HepG2 (cell line): ENCODE results near the gene CERS4.

ENCODE experiments used
- BHLHE40 ChIP-seq: IDR thresholded peaks from 2 replicates; pipeline ENCODE4 v1.6.1; 2011; ENCODE audit warnings: low read length, improper control_type of control experiment
- CENPX ChIP-seq: sonication (generic); formaldehyde crosslinking; IDR thresholded peaks from 2 replicates; pipeline ENCODE4 v1.9.0; 2021; ENCODE audit warnings: mild to moderate bottlenecking, missing genetic modification reagents, moderate library complexity
- FOXJ3 ChIP-seq: sonication (generic); formaldehyde crosslinking; IDR thresholded peaks from 2 replicates; pipeline ENCODE4 v1.4.0; 2020; ENCODE audit warnings: missing genetic modification reagents, mild to moderate bottlenecking, borderline replicate concordance
- GABPA ChIP-seq, 2 experiments: IDR thresholded peaks; 2 replicates each; pipeline ENCODE4 v1.6.1; 2011 to 2016; ENCODE audit warnings: low read depth in 2 of 2, low read length in 1 of 2, missing biosample characterization in 1 of 2, missing genetic modification characterization in 1 of 2
- HMG20A ChIP-seq: IDR thresholded peaks from 2 replicates; pipeline ENCODE4 v1.6.1; 2016; ENCODE audit warnings: borderline replicate concordance
- HOXA3 ChIP-seq: sonication (generic); formaldehyde crosslinking; IDR thresholded peaks from 2 replicates; pipeline ENCODE4 v1.5.0; 2020; ENCODE audit warnings: missing genetic modification reagents
- KDM3A ChIP-seq: IDR thresholded peaks from 2 replicates; pipeline ENCODE4 v1.6.1; 2018; ENCODE audit warnings: low read depth, missing compliant biosample characterization
- NFIC ChIP-seq: IDR thresholded peaks from 2 replicates; pipeline ENCODE4 v1.6.1; 2012; ENCODE audit warnings: mild to moderate bottlenecking, low read length, inconsistent platforms
- SMC3 ChIP-seq: IDR thresholded peaks from 2 replicates; pipeline ENCODE4 v1.6.1; 2011; ENCODE audit warnings: low read length, improper control_type of control experiment
- SP1 ChIP-seq, 2 experiments: fragments of 450-650 bp in 1 of 2; sonication (generic) in 1 of 2; formaldehyde crosslinking in 1 of 2; IDR thresholded peaks; 2 replicates each; pipeline versions ENCODE4 v1.4.0 to v1.6.1; 2016 to 2020; ENCODE audit warnings: missing genetic modification reagents in 1 of 2
- ZMYM2 ChIP-seq: sonication (generic); formaldehyde crosslinking; IDR thresholded peaks from 2 replicates; pipeline ENCODE4 v1.8.0; 2022; ENCODE audit warnings: mild to moderate bottlenecking, missing genetic modification reagents
- TF ChIP-seq, protein P1 (sequence below): sonication (generic); formaldehyde crosslinking; IDR thresholded peaks from 2 replicates; pipeline ENCODE4 v1.5.0; 2020; ENCODE audit warnings: mild to moderate bottlenecking, missing genetic modification reagents, moderate library complexity
- TF ChIP-seq, protein P2 (sequence below): sonication (generic); formaldehyde crosslinking; IDR thresholded peaks from 2 replicates; pipeline ENCODE4 v1.8.0; 2022; ENCODE audit warnings: missing genetic modification reagents, mild to moderate bottlenecking, borderline replicate concordance
- TF ChIP-seq, protein P3 (sequence below): IDR thresholded peaks from 2 replicates; pipeline ENCODE4 v1.6.1; 2016; ENCODE audit warnings: low read depth, missing genetic modification reagents, missing compliant biosample characterization

DNA sequence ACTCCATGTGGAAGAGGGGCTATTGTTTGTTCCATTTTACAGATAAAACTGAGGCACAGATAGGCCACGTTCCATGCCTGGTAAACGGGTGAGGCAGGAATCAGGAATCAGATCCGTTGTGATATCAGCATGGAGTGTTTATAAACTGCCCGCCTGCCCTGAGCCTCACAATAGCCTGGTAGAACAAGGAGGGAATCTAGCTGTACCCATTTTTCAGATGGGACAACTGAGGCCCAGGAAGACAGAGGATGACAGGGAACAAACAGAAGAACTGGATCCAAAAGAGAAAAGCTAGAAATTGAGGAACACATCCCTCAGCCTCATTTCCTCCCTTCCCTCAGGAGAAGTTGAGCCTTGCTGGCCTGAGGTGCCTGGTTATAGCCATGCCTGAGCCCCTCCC is 32.5 kb downstream of the CERS4 start:
- TF ChIP-seq NFIC, result no peak
- TF ChIP-seq BHLHE40, result no peak
- no peak for TF ChIP-seq FOXJ3 (CRISPR knock-in tag)
- TF ChIP-seq GABPA (IDR thresholded peaks at IDR 0.05; ENCODE audit: low read depth, low read length), result no peak
- TF ChIP-seq GABPA (CRISPR knock-in tag; IDR thresholded peaks at IDR 0.05; ENCODE audit: low read depth), result no peak
- no peak for TF ChIP-seq SP1 (IDR thresholded peaks at IDR 0.05)
- TF ChIP-seq SP1 (CRISPR knock-in tag; IDR thresholded peaks at IDR 0.05), result no peak
- no peak for TF ChIP-seq CENPX
- TF ChIP-seq, protein P1, sequence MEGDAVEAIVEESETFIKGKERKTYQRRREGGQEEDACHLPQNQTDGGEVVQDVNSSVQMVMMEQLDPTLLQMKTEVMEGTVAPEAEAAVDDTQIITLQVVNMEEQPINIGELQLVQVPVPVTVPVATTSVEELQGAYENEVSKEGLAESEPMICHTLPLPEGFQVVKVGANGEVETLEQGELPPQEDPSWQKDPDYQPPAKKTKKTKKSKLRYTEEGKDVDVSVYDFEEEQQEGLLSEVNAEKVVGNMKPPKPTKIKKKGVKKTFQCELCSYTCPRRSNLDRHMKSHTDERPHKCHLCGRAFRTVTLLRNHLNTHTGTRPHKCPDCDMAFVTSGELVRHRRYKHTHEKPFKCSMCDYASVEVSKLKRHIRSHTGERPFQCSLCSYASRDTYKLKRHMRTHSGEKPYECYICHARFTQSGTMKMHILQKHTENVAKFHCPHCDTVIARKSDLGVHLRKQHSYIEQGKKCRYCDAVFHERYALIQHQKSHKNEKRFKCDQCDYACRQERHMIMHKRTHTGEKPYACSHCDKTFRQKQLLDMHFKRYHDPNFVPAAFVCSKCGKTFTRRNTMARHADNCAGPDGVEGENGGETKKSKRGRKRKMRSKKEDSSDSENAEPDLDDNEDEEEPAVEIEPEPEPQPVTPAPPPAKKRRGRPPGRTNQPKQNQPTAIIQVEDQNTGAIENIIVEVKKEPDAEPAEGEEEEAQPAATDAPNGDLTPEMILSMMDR, result no peak
- no peak for TF ChIP-seq SMC3
- no peak for TF ChIP-seq ZMYM2 (CRISPR knock-in tag)
- TF ChIP-seq HOXA3, result no peak
- TF ChIP-seq, protein P2, sequence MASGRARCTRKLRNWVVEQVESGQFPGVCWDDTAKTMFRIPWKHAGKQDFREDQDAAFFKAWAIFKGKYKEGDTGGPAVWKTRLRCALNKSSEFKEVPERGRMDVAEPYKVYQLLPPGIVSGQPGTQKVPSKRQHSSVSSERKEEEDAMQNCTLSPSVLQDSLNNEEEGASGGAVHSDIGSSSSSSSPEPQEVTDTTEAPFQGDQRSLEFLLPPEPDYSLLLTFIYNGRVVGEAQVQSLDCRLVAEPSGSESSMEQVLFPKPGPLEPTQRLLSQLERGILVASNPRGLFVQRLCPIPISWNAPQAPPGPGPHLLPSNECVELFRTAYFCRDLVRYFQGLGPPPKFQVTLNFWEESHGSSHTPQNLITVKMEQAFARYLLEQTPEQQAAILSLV (CRISPR knock-in tag), result no peak
- TF ChIP-seq KDM3A, result no peak
- TF ChIP-seq, protein P3, sequence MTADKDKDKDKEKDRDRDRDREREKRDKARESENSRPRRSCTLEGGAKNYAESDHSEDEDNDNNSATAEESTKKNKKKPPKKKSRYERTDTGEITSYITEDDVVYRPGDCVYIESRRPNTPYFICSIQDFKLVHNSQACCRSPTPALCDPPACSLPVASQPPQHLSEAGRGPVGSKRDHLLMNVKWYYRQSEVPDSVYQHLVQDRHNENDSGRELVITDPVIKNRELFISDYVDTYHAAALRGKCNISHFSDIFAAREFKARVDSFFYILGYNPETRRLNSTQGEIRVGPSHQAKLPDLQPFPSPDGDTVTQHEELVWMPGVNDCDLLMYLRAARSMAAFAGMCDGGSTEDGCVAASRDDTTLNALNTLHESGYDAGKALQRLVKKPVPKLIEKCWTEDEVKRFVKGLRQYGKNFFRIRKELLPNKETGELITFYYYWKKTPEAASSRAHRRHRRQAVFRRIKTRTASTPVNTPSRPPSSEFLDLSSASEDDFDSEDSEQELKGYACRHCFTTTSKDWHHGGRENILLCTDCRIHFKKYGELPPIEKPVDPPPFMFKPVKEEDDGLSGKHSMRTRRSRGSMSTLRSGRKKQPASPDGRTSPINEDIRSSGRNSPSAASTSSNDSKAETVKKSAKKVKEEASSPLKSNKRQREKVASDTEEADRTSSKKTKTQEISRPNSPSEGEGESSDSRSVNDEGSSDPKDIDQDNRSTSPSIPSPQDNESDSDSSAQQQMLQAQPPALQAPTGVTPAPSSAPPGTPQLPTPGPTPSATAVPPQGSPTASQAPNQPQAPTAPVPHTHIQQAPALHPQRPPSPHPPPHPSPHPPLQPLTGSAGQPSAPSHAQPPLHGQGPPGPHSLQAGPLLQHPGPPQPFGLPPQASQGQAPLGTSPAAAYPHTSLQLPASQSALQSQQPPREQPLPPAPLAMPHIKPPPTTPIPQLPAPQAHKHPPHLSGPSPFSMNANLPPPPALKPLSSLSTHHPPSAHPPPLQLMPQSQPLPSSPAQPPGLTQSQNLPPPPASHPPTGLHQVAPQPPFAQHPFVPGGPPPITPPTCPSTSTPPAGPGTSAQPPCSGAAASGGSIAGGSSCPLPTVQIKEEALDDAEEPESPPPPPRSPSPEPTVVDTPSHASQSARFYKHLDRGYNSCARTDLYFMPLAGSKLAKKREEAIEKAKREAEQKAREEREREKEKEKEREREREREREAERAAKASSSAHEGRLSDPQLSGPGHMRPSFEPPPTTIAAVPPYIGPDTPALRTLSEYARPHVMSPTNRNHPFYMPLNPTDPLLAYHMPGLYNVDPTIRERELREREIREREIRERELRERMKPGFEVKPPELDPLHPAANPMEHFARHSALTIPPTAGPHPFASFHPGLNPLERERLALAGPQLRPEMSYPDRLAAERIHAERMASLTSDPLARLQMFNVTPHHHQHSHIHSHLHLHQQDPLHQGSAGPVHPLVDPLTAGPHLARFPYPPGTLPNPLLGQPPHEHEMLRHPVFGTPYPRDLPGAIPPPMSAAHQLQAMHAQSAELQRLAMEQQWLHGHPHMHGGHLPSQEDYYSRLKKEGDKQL (CRISPR knock-in tag), result no peak
- TF ChIP-seq HMG20A, result no peak
